Amniotic stem cell (primary cell): Measurements from ENCODE around the gene CPNE4.

Experiments used
- DNase-seq: peaks from one replicate; lab custom pipeline; 2025; lab: John Stamatoyannopoulos, UW

CPNE4 gene

DNA sequence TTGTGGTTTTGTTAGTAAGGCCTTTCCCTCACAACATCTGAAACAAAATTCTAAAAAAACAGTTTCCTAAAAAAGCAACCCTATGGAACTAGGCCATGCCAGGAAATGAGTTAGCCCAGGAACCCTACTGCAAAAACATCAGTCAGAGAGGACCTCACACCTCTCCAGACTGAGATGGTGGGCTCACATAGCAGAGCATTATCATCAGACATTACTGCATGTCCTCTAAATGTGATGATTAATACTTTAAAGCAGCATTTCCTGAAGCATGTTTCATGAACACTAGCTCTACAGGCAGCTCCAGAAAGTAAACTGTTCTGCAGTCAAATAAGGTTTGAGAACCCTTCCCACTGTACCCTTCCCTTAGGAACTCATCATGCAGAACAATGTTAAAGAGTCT is 299.7 kb downstream of the CPNE4 start:
- no peak for DNase-seq

DNA sequence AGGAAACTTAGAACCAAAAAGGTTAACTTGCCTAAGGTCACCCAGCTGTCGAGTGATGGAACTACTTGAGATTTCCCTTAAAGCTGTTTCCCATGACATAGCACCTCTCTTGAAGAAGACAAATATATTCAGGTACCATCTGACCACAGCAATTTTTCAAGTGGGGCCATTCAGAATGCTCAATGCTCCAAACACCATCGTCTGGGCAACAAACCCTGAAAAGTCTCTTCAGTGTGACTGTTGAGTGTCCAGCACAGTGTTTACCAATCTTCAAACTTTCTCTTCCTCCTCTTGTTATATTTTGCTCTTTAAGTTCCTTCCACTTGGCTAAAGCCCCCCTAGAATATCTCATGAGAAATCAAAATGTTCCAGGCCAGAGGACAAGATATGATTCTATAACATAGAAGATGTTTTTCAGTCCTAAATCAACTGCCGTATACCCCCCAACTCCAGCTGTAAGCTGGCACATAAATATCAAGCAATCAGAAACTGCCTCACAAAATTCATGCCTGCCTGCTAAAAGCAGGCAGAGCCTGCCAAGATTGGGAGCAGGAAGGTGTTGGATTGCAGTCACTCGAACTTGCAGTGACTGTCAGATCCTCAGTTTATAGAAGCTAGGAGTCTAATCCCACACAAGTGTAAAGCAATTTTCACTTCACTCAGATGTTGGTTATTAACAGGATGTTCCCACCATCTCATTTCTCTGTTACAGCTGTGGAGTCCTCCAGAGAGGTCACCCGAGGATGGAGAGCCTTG is 301.6 kb downstream of the CPNE4 start:
- DNase-seq = no peak

DNA sequence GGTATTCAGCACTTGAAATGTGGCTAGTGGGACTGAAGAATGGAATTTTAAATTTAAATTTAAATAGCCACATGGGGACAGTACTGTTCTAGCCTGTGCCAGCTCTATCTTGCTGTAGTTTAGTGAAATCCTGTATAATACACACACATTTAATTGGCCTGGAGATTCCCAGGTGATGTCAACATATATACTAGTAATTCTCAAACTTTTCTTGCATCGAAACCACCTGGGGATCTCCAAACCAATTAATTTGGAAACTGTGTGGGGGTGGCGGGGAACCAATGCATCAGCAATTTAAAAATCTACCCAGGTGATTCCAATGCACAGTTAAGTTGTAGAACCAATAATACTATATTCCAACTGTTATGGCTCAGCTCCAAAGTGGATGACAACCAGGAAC is 303.1 kb downstream of the CPNE4 start:
- DNase-seq = no peak

DNA sequence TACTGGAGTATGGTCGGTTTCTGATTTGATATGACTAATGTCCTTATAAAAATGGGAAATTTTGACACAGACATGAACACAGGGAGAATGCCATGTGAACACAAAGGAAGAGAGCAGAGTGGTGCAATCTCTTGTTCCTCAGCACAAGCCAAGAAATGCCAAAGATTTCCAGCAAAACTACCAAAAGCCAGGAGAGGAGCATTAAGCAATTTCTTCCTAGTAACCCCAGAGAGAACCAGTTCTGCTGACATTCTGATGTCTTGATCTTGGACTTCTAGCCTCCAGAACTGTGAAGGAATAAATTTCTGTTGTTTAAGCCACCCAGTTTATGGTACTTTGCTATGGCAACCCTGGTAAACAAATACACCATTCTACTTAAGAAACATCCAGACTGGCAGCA is 304.2 kb downstream of the CPNE4 start:
- no peak for DNase-seq

DNA sequence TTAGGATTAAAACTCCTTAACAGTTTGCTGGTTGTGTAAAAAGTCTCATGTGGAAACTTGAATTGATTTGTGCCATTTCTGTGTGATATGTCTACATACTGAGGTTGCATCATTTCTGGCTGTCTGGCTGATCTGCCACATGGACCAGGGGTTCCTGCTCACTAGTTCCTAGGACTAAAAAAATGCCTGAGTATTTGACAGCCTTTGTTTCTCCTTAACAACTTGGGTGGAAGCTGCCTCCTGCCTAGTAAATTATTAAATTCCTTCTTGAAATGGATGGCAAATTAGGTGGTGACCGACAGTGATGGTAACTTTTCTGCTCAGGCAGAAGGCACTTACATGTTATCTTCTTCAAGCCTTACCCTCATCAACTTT is 305.2 kb downstream of the CPNE4 start:
- no peak for DNase-seq

DNA sequence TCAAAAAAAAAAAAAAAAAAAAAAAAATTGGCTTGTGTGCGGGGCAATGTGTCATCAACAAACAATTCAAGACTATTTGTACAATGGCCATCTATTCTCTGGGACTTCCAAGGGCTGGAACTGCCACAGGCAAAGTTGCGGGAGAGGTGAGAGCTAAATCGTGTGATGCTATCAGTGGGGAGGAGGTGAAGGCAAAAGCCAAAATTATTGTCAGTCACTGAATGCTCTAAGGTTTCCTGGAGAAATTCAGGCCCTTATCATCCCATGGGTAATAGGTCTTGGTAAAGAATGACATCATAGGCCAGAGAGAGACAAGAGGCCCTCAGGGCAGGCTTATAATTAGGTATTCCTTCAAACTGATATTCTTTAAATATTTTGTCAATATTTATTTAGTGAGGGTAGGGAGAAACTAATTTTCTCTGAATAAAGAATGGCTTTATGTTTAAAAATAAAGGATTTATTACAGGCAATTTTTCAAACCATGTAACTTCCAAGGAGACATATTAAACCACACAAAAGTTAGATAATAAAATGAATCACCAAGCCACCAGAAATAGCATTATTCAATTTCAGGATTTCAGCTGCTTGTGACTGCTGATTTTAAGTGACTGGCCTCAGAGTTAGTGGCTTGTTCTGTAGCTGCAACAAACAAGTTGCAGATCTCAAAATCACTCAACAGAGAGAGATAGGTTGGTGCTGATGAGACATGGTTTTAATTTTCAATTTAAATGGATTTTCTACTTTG is 305.7 kb downstream of the CPNE4 start:
- no peak for DNase-seq

DNA sequence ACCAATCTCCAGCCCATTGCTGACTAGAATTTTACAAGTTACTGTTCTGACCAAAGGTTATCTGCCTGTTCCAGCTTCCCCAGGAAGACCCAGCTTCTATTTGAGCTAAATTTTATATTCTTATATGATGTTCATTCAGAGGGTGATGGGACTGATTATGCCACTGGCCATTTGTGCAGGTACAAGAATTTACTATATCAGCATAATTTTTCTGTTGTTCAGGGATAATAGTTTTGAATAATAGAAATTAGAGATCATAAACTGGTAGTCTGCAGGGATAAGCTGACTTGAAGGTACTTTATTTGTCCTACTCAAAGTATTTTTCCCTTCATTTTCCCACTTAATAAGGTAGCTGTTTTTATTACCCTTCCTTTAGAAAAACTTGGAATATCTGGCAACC is 309.4 kb downstream of the CPNE4 start:
- no peak for DNase-seq

DNA sequence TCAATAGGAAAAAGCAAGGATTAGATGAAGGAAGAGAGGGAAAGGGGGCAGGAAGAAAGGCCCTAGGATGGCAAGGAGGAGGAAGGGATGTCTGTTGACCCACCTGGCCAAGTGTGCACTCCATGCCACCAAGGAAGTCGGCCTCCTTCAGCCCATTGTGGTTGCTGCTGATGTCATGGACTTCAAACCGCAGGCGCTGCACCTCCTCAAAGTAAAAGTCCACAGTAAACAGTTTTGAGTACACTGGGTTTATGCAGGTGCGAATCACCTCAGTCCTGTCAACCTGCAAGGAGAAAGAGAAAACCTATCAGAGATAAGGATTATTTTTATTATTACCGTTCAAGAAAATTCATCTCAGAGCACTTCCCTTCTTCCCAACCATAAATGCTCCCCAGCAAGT is 311.5 kb downstream of the CPNE4 start:
- no peak for DNase-seq

DNA sequence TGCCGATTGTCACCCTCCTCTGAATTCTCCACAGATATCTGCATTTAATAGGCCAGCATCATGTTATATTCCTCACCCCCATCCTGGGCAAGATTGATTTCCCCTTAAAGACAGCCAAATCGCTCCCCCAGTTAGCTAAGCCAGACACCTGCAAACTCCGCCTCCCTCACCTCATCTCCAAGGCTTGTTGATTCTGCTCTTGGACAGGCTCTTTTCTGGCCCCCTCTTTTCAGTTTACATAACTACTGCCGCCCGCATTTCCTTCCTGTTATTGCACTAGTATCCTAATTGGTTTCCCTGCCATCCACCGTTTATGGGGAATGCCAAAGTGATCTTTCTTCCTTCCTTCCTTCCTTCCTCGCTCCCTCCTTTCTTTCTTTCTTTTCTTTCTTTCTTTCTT is 317.3 kb downstream of the CPNE4 start:
- DNase-seq = no peak

DNA sequence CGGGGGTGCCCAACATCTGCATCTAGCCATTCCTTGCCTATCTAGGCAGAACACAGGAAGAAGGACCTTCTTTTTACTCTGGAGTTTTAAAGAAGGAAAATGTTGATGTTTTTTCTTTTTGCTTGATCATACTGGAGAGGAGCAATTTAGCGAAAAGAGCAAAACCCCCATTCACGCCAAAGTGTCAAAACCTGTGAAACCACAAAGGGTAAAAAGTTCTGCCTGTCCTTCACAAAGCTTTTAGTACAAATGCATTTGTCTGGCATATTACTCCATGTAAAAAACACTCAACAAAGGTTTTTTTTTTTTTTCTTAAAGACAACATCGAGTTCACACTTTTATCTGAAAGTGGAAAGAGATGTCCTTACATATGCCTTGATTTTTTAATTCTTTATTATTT is 317.9 kb downstream of the CPNE4 start:
- no peak for DNase-seq

DNA sequence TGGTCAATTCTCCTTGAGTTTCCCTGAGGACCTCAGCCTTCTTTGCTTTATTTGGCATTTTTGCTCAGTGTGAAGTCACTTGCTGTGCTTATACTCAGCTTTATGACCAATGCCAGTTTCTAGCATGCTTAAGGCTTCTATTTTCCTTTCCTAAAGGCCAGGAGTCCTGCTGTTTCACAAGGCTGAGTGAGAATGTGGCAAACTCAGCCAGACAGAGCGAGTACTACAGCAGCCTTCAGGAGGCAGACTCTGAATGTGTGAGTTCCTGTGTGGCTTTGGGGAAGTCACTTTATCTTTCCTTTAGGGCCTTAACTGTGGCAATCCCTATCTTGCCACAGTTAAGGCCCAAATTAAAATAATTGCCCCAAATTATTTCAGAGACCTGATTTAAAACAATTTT is 318.8 kb downstream of the CPNE4 start:
- DNase-seq = no peak

DNA sequence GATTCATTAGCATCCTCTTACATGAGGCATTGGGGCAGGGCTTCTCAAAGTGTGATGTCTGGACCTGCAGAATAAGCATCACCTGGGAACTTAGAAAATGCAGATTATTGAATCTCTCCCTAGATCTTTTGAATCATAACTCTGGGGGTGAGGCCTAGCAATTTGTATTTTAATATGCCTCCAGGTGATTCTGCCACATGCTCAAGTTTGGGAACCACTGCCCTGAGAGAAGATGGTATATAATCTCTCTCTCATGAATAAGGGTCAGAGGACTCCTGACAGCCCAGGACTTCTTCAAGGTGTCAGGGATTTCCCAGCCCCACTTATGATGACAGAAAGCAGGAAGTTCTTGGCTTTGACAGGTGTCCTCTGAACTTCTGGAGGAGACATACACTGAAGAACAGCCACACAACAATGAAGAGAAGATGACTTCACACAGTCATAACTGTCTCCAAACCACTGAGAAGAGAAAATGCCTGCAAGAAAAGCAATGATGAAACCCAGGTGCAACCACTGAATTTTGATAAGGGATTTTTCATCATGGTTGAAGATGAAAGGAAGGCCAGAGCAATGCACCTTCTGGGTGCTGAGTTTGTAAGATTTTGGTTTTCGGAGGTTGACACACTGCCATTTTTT is 320.1 kb downstream of the CPNE4 start:
- DNase-seq = no peak

DNA sequence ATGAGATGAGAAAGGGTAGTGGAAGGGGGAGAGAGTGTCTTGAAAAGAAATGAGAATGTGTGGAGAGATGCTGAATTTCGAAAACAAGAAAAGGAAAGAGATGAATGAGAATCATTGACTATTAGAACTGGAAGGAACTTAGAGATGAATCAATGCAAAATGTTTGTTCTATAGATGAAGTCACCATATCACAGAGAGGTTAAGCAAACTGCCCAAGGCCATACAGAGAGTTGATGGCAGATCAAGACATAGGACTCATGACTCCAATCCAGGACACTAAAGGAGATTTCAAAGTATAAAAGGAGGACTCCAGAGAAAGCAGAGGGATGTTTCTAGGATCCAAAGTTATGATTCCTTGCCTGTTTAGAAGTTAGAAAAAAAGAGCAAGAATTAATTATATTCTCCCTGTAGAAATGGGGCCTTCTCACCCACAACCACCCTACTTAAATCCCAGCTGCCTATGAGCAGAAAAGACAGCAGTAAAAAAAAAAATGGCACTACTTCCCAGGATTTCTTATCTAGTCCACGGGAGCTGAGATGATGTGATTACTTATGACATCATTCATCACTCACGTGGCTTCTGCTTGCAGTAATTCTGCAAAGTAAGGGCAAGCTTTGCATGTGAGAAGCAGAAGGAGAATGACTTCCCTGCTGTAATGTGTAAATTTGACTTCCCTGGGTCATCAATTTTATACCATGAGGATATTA is 321.2 kb downstream of the CPNE4 start:
- no peak for DNase-seq

DNA sequence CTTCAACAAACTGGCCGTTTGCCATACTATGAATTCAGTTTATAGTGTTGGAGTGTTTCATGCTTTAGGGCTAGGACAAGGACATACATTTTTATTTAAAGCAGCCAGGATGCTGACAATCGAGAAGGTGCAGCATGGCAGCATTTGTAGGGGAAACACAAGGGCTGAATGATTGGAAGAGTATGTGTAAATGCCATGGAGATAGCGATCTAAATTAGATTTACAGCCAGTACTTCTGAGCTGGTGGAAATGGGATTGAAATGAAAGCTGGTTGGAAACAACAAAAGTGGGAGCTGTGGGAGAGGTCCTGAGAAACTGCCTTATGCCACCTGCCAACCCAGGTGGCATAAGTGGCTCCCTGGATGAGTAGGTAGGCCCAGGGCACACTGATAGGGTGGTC is 322.2 kb downstream of the CPNE4 start:
- DNase-seq = no peak

DNA sequence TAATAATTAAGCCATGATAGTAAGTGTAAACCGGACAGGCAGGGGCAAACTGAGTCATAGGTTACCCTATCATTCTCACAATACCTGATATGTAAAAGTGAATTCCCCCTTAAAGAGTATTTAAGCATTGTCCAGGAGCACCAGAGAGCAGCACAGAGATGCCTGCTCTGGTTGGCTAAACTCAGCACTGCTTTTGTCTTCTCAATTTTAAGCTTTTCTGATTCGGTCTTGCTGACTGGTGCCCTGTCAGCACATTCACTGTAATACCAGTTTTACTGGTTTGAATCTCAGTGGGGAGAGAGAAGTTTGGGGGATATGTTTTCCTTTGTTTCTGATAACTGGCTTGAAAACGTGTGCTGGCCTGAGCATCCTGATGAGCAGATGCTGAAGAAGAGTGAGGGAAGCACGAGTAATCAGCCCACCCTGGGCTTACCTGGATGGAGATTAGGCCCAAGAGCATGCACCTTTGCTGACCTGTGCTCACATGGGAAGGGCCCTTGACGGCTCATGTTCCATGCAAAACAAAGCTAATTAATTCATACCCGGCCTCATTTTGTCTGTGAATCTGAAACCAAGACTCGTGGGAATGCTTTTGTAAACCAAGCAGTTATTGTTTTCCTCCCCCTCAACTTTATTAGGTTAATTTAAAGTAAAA is 323.6 kb downstream of the CPNE4 start:
- DNase-seq = no peak

DNA sequence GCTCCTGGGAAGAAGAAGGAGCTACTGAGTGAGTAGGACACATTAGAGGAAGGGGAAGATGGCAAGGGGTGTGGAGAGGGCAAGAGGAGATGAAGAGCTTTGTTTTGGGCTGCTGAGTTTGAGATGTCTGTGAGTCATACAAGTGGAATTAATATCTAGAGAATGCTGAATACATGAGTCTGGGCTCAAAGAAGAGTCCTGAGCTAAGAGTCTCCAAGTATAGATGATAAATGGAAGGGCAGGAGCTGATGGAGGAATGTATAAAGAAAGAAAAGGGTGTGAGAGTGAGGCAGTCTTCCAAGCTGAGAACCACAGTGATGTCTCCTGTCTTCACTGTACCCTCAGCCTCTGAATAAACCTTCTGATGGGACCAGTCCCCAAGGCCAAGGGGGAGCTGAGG is 326.6 kb downstream of the CPNE4 start:
- no peak for DNase-seq

DNA sequence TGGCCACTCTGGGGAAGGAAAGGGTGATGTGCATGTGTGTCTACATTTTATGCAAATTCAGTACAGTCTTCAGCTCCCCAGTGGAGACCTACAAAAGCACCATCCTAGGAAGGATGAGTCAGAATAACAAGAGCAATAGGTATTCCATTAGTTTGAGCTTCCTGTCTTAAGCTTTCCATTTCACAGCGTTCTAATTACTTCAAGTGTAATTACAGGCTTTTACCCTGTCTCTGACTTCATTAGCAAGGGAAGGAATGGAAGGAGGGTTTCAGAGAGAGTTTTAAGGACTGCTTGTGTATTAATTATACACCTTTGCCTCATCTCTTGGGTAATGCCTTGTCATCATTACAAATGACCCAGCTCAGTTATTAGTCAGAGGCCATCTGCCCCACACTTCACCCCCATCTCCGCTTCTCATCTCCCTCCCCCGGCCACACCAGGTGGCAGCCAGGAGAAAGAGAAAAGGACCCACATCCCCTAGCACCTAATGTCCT is 329.2 kb downstream of the CPNE4 start:
- no peak for DNase-seq

DNA sequence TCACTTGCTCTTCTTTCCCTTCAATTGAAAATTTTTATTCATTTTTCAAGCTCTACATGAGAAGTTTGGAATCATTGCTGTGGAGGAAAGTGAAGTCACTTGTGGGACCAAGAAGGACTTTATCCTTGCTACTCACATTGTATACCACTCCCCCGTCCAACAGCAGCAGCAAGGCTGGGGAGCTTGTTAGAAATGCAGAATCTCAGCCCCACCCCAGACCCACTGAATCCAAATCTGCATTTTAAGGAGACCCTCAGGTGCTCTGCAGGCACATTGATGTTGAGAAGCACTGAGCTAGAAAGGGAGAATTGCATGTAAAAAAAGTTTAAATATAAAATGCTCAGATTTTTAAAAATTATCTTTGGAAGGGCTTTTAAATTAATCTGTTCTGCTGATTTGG is 329.7 kb downstream of the CPNE4 start:
- no peak for DNase-seq

DNA sequence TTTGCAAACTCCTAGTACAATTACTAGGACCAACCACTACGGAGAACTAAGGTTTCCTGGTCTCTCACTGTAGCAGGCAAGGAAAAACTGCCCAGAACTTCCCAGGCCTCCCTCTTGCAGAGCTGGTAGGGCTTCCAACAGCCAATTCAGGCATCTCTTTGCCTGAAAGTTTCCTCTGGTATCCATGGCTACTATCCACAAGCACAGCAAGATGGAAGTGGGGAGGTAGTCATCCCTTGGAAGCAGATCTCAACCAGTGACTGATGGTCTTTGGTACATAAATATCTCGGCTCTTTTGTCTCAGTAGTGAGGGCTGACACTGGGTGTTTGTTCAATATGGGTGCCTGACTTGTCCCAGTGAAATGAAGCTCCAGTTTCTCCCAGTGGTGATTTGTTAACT is 330.7 kb downstream of the CPNE4 start:
- DNase-seq = no peak

DNA sequence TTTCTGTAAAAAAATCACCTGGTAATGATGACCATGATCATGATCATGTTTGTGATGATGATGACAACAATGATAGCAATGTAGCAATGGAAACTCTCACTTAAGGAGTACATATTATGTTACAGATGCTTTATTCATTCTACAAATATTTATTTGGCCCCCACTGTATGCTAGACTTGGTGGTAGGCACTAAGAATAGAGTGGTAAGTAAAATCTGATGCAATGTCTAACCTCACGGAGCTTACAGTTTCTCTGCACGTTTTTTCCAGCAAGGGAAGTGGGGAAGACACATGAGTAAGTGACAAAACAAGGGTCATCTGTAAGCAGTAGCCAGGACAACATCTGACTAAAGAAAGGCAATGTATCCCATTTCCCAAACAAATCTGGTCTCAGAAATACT is 332.7 kb downstream of the CPNE4 start:
- DNase-seq = no peak

DNA sequence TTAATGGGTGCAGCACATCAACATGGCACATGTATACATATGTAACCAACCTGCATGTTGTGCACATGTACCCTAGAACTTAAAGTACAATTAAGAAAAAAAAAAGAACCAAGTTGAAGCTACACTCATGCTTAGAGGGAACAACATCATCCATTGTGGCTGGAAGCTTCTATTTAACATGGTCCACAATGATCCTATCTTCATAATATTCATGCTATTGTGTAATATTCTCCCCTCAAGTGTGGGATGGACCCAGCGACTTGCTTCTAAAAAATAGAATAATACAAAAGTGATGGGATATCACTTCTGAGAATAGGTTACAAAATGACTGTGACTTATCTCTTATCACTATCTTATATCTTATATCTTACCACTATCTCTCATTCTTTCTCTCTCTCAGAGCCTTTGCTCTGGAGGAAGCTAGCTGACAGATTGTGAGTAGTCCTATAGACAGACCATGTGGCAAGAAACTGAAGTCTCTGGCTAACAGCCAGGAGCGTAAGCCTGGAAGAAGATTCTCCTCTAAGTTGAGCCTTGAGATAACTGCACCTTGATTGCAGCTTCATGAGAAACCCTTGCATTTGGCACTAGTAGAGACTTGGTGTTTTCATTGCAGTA is 333.6 kb downstream of the CPNE4 start:
- DNase-seq = no peak

DNA sequence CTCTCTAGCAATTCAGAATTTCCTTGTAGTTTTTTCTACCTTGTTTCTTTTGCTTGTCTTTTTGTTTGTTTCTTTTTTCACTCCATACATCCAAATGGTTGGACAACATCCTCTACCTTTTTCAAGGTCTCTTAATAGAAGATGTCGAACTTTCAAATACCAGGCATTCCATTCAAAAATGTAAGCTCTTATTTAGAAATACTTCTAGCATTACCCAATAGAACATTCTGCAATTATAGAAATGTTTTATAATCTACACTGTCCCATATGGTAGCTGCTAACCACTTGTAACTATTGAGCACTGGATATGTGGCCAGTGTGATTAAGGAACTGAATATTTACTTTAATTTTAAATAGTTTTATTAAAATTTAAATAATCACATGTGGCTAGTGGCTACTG is 335.8 kb downstream of the CPNE4 start:
- no peak for DNase-seq
